ENCODE measurements around the gene SLC35C1. TPM values are rescaled to one million over a fixed set of nuclear protein-coding genes. Genes with fewer than 3 reads are reported as not detected.
"Not testable (repeated sequence)": the region's sequence is repeated elsewhere in the genome, so short reads cannot be mapped to it uniquely, and the experiment has no call there.

The SLC35C1 gene
- total RNA-seq, 1 donor from 2014 or later = 19.5 TPM

DNA sequence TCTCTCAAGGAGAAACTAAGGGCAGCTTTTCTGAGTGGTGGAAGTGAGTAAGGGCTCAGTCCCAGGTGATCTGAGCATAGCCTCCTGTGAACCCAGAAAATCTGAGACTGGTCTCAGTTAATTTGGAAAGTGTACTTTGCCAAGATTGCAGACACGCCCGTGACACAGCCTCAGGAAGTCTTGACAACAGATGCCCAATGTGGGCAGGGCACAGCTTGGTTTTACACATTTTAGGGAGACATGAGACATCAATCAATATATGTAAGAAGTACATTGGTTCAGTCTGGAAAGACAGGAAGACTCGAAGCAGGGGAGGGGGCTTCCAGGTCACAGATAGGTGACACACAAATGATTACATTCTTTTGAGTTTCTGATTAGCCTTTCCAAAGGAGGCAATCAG is 28.8 kb downstream of the SLC35C1 start:
- no peak overlapping the region for H3K27ac Mint-ChIP-seq
- no peak overlapping the region for H3K4me3 Mint-ChIP-seq
- no peaks in the 10 kb centered on the region for H3K4me1 Mint-ChIP-seq (ENCODE audit: unreplicated experiment)
- H3K9me3 Mint-ChIP-seq = no peaks in the 10 kb centered on the region
- TF ChIP-seq, protein P1, sequence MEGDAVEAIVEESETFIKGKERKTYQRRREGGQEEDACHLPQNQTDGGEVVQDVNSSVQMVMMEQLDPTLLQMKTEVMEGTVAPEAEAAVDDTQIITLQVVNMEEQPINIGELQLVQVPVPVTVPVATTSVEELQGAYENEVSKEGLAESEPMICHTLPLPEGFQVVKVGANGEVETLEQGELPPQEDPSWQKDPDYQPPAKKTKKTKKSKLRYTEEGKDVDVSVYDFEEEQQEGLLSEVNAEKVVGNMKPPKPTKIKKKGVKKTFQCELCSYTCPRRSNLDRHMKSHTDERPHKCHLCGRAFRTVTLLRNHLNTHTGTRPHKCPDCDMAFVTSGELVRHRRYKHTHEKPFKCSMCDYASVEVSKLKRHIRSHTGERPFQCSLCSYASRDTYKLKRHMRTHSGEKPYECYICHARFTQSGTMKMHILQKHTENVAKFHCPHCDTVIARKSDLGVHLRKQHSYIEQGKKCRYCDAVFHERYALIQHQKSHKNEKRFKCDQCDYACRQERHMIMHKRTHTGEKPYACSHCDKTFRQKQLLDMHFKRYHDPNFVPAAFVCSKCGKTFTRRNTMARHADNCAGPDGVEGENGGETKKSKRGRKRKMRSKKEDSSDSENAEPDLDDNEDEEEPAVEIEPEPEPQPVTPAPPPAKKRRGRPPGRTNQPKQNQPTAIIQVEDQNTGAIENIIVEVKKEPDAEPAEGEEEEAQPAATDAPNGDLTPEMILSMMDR (conservative IDR thresholded peaks at IDR 0.05) = no peak
- no peak for DNase-seq (ENCODE audit: extremely low spot score, unreplicated experiment)
- H3K27me3 Mint-ChIP-seq = peaks cover 23% of the 10 kb centered on the region
- H3K36me3 Mint-ChIP-seq = no peaks in the 10 kb centered on the region

DNA sequence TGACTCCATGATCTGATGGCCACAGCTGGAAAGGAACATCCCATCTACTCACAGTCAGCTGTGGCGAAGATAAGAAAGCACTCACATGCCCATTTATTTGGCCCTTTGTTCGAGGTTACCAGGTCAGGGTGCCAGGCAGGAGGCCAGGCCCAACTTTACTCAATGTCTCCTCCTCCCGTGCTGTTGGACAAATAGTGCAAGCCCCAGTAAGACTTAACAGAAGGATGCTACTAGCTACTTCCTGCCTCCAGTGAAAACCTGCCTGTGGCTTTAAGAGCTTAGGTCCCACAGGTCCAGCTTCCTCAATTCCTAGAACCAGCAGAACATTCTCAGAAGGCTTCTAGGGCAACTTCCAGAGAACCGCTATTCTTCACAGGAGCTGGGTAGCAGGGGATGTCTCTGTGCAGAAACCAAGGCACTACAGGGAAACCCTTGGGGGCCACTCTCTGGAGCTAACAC is 29.4 kb downstream of the SLC35C1 start:
- TF ChIP-seq, protein P1 (conservative IDR thresholded peaks at IDR 0.05) = no peak
- no peaks in the 10 kb centered on the region for H3K36me3 Mint-ChIP-seq
- no peaks in the 10 kb centered on the region for H3K4me1 Mint-ChIP-seq (ENCODE audit: unreplicated experiment)
- H3K4me3 Mint-ChIP-seq = no peak overlapping the region
- DNase-seq (ENCODE audit: extremely low spot score, unreplicated experiment) = no peak
- H3K27me3 Mint-ChIP-seq = peaks cover 23% of the 10 kb centered on the region
- no peak overlapping the region for H3K27ac Mint-ChIP-seq
- H3K9me3 Mint-ChIP-seq = no peaks in the 10 kb centered on the region

DNA sequence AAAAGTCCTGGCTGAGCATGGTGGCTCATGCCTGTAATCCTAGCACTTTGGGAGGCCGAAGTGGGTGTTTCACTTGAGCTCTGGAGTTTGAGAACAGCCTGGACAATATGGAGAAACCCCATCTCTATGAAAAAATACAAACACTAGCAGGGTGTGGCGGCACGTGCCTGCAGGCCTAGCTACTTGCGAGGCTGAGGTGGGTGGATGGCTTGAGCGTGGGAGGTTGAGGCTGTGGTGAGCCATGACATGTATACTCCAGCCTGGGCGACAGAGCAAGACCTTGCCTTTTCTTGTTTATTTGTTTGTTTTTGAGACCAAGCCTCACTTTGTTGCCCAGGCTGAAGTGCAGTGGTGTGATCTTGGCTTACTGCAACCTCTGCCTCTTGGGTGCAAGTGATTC is 34.3 kb downstream of the SLC35C1 start:
- H3K4me1 Mint-ChIP-seq (ENCODE audit: unreplicated experiment) = peaks cover 4% of the 10 kb centered on the region
- H3K27me3 Mint-ChIP-seq = peaks cover 31% of the 10 kb centered on the region
- no peak overlapping the region for H3K4me3 Mint-ChIP-seq
- no peaks in the 10 kb centered on the region for H3K36me3 Mint-ChIP-seq
- H3K27ac Mint-ChIP-seq = no peak overlapping the region
- TF ChIP-seq, protein P1 (conservative IDR thresholded peaks at IDR 0.05) = no peak
- no peaks in the 10 kb centered on the region for H3K9me3 Mint-ChIP-seq
- no peak for DNase-seq (ENCODE audit: extremely low spot score, unreplicated experiment)

DNA sequence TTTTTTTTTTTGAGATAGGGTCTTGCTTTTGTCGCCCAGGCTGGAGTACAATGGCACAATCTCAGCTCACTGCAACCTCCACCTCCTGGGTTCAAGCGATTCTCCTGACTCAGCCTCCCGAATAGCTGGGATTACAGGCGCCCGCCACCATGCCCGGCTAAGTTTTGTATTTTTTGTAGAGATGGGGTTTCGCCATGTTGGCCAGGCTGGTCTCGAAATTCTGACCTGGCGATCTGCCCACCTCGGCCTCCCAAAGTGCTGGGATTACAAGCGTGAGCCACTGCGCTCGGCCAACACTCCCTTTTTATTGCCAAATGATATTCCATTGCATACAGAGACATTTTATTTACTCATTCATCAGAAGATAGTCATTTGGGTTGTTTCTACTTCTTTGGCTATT is 35.3 kb downstream of the SLC35C1 start:
- not testable (repeated sequence) for H3K4me1 Mint-ChIP-seq (ENCODE audit: unreplicated experiment); H3K9me3 Mint-ChIP-seq; H3K27ac Mint-ChIP-seq; DNase-seq (ENCODE audit: extremely low spot score, unreplicated experiment); H3K4me3 Mint-ChIP-seq; H3K36me3 Mint-ChIP-seq
- peaks cover 34% of the 10 kb centered on the region for H3K27me3 Mint-ChIP-seq

DNA sequence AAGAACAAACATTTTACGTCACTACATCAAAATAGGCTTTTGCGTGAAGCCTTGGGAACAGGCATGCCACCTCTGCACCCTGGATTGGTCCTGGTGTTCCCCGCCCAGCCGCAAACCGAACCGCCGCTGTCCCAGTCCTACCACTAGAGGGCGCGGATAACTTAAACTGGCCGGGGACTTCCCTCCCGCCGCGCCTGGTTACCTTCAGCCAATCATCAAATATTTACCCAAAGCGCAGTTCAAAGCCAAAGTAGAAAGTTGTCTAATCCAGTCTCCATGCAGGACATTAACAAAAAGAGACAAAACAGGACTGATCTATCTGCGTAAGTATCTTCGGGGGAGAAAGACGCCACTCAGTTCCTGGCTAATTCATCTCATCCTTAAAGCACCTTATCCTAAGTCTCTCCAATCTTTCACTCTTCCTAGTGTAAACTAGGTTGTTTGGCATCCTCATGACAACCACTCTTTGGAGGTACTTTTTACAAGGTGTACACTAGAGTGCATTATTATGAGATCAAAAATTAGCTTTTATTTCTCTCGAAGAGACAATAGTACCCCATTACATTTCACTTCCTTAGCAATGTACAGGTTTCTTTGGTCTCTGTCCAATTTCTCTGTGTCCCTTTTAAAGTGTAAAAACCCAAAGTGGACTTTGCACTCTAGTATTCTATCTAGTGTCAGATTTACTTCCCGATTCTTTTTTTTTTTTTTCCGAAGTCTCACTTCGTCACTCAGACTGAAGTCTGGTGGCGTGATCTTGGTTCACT is 38.4 kb downstream of the SLC35C1 start:
- H3K9me3 Mint-ChIP-seq = no peaks in the 10 kb centered on the region
- peaks cover 7% of the 10 kb centered on the region for H3K4me1 Mint-ChIP-seq (ENCODE audit: unreplicated experiment)
- H3K27ac Mint-ChIP-seq = peak overlapping the region; percentile 79
- H3K4me3 Mint-ChIP-seq = peak overlapping the region; percentile 40
- TF ChIP-seq, protein P1 (conservative IDR thresholded peaks at IDR 0.05) = peak; percentile 97
- peaks cover 26% of the 10 kb centered on the region for H3K27me3 Mint-ChIP-seq
- H3K36me3 Mint-ChIP-seq = no peaks in the 10 kb centered on the region
- DNase-seq (ENCODE audit: extremely low spot score, unreplicated experiment) = peak; percentile 89

DNA sequence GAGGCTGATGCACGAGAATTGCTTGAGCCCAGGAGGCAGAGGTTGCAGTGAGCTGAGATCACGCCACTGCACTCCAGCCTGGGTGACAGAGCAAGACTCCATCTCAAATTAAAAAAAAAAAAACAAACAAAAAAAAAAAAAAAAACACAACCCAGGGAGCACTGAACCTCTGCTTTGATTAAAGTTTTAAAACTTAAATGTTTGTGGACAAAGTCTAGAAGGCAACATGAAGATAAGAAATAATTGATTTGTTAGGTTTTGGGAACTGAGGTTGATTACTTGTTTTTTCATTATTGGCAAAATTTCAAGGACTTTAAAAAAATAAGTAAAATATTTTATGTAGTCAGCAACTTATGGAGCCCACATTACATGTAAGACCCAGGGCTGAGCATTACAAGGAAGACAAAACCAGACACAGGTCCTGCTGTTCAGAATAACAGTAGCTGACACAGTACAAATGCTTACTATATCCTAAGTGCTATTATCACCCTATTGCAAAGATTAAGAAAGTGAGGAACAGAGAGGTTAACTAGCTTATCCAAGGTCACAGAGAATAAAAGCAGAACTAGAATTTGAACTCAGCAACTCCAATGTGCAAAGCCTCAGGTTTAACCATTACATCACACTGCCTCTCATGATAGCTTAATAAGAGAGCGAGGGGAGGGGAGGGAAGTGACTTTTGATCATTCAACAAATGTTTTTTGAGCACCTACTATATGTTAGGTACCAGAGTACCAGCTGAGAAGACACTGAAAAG is 40.1 kb downstream of the SLC35C1 start:
- peak overlapping the region; percentile 23 for H3K27ac Mint-ChIP-seq
- no peak overlapping the region for H3K4me3 Mint-ChIP-seq
- H3K27me3 Mint-ChIP-seq = peaks cover 26% of the 10 kb centered on the region
- no peaks in the 10 kb centered on the region for H3K9me3 Mint-ChIP-seq
- TF ChIP-seq, protein P1 (conservative IDR thresholded peaks at IDR 0.05) = no peak
- H3K4me1 Mint-ChIP-seq (ENCODE audit: unreplicated experiment) = peaks cover 18% of the 10 kb centered on the region
- no peaks in the 10 kb centered on the region for H3K36me3 Mint-ChIP-seq
- DNase-seq (ENCODE audit: extremely low spot score, unreplicated experiment) = no peak

Measured in type B pancreatic cell (in vitro differentiated cells).